Tongue (tissue), 2 donors: Measurements from ENCODE around the gene RAD51B. TPM values are rescaled to one million over a fixed set of nuclear protein-coding genes. Genes with fewer than 3 reads are reported as not detected.
"Not testable (repeated sequence)": the region's sequence is repeated elsewhere in the genome, so short reads cannot be mapped to it uniquely, and the experiment has no call there.

Experiments used
- DNase-seq: peaks from one replicate; pipeline ENCODE4 v3.0.0-alpha.2; 2015
- total RNA-seq: library from RNA; depleted of rRNA; stranded (reverse); fragments of >200 nt; gene quantifications from one replicate; pipeline ENCODE4 v1.2.3, GENCODE V29; 2014

The RAD51B gene
- total RNA-seq, 1 donor from 2014 or later, result 37.8 TPM

DNA sequence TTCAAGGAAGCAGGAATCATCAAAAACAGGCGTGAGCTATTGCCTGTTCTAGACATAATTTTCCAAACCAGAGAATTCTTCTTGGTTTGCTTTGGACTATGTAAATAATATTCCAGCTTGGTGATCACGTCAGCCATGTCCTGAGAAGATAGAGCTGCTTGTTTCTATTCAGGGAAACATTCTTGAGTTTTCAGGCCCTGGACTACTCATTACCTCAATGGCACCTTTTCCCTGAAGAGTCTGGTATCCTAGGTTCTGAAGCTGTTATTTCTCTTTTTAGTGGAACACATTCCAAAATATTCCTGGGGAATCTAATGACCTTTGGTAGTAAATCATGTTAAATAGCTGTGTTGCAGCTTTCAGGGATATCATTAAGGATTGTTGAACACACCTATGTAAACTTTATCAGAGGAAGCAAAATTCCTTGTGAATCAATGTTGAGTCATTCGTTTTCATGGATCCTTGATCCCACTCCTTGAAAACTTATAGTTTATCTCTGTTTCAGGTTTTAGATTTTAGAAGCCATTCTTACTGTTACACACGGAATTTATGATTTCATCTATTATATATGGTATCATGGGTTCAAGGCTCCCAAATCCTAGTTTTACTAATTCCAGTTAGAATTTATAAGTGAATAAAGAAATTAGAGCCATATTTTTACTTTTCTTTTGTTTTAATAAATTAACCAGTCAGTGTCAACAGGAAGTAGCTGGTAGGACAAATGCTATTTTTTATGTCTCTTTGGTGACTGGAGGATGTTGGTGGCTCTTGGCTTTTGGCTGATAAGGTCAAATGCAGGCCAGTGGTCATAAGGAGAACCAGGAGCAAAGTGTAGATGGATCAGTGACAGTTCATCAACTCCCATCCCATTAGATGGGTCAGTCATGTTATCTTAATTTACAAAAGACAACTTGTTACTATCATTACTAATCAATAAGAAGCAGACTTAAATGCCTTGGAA is 593.2 kb downstream of the RAD51B start:
- DNase-seq, result no peak

DNA sequence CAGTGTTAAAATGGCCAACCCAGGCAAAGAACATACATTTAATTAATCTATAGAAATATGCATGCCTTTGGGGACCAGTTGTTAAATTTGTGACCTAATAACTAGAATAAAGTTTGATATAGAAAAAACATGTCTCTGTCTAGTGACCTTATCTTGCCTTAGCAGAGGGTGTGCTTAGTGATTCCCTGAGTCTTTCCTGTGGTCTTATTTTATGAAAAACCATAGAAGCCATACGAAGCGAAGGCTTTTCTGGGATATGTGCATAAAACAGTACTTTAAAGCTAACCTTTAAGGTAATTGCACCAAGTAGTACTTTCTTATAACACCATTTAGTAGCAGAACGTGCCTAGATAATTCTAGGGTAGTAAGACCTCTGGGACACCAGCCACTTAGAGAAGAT is 593.9 kb downstream of the RAD51B start:
- no peak for DNase-seq

DNA sequence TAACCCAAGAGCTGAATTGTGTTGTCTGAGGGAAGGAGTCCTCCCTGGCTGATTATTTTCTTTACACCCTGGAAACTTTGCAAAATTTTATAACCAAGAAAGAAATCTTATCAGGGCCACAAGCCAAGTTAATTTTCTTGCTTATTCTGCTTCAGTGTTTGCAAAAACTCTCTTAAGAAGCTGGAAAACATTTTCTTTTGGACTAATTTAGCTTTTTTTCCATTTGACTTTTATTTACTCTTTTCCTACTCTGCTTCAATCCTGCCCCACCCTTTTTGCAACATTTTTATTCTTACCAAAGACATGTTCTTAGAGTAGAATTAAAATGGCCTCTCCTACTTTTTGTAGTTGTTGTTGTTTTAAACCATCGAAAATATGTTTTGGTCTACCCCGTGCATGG is 594.5 kb downstream of the RAD51B start:
- no peak for DNase-seq

DNA sequence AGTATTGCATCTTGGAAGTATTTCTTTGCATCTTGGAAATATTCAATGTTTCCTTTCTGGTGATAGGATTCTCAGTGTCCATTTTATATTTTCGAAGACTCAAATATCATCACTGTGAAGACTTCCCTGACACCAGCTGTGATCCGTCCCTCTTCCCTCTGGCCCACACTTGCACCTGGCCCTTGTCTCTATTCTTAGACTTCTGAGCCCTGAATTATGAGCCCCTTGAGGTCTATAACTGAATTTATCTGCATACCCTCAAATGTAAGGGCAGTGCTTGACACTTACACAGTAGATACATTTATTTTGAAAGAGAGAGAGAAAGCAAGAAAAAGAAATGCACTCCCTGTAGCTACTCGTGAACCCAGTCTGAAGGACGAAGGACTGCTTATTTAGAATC is 596.6 kb downstream of the RAD51B start:
- peak; percentile 84 for DNase-seq

DNA sequence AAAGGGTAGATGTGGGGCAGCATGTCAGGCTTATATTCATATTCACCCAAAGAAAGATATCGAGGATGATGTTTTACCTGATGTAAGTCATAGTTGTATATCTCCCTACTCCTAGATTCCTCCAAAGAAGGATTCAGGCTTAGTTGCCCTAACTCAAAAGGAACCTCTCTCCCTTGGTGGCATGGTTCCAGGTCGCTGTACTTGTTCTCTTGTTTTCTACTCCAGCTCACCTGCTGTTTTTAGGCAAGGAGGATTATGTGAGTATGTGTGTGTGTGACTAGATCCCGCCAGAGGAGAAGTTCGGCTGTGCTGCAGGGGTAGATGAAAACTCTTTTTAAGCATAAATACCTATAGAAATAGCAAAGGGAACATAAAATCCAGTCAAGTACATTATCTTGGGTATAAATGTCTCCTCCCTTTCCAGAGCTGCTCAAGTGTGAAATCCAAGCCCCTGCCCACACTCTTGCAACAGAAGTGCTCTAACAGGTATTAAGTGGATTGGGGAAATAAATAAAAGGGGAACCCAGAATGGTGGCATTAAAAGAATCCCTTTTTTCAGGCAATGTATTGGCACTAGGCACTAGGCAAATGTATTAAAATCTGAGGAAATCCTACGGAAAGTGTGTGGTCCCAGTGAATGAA is 597.6 kb downstream of the RAD51B start:
- DNase-seq, result peak; percentile 68

DNA sequence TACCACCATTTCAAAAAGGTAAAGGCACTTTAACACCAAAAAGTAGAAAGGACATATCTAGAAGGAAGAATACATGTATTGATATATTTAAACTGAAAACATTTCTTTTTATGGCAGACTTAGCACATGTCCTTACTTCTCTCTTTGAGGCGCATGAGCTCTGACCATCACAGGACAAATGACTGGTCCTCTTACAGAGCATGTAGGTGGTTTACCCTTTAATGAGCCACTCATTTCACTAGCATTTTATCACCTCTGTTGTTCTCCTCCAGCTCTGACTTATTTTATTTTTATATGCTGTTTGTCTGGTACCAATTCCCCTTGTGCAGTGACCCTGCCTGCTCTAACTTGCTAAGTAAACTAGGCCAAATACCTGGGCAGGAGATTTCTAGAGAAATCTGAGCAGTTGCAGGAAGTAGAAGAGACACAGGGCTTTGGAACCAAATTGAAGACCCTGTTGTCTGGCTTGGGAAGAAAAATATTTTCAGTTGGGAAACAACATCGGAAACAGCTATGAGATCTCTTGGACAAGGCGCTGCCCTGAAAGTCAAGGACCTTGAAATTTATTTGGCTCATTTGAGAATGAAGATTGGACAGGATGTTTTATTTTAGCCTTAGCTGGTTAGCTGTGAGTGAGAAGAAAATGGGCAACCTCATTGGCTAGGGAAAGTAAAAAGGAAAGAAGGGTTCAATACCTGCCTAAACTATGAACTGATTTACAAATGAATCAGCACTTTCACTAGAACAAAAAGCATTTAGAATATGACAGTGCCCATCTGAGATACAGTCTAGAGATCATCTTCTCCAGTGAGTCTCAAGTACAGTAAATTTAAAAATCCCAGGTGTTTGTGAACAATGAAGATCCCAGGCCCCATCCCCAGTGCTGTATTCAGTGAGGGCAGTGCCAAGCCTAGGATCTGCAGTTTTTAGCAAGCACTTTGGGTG is 598.9 kb downstream of the RAD51B start:
- no peak for DNase-seq

DNA sequence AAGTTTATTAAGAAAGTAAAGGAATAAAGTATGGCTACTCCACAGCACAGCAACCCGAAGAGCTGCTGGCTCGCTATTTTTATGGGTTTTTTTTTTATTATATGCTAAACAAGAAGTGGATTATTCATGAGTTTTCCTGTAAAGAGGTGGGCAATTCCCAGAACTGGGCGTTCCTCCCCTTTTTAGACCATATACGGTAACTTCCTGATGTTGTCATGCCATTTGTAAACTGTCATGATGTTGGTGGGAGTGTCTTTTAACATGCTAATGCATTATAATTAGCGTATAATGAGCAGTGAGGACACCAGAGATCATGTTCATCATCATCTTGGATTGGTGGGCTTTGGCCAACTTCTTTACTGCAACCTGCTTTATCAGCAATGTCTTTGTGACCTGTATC is 600.8 kb downstream of the RAD51B start:
- no peak for DNase-seq

DNA sequence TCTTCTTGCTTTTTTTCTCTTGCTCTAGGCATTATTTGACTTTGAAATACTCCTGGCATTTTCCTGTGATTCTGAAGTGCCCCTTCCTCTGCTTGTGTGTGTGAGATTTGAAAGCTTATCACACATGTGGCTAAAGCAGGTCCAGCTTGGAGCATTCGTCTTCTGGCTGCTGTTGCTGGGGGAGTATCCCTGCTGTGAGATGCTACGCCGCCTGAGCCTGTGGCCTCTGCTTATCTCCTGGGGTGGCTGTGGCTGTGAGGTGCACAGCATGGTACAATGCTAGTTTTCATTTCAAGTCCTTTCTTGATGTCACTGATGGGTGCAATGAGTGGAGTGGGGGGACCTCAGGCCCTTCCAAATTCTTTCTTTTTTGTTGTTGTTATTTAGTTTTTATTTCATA is 601.5 kb downstream of the RAD51B start:
- no peak for DNase-seq

DNA sequence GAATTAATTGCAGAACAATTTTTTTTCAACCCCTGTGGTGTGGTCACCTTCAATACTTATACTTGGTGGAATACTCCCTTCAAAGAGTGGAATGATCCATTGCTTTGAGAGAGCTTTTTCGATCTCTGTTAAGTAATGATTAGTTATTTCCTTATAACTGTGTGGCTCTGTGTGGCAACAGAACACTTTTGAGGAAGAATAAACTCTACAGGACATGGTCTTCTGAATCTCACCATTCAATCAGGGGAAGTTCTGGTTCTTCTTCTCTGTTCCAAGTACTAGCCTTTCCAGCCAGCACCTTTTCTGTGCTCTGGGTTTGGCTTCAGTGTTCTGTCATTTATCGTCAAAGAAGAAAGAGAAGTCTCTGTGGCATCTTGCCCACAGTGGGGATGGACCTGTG is 604.1 kb downstream of the RAD51B start:
- DNase-seq, result no peak

DNA sequence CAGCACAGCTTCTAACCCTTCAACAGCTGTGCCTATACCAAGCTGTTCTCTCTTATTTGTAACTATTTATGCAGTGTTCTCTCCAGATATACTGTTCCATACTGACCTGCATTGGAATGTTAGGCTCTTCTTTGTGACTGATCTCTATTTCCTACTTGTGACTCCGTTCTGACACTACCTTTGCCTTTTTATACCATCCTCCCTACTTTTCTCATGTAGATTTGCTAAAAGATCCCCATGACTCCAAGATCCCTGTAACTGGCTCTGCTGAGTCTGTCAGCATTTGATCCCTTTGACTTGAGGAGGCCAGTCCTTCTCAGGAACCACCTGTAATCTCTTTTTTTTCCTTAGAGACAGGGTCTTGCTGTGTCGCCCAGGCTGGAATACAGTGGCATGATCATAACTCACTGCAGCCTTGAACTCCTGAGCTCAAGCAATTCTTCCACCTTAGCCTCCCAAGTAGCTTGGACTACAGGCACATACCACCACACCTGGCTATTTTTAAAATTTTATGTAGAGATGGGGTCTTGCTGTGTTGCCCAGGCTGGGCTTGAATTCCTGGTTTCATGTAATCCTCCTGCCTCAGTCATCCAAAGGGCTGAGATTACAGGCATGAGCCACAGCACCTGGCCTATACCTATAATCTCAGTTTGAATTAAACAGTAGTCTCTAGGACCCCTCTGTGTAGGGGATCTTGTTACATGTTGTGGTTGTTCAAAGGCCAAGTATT is 605.0 kb downstream of the RAD51B start:
- no peak for DNase-seq

DNA sequence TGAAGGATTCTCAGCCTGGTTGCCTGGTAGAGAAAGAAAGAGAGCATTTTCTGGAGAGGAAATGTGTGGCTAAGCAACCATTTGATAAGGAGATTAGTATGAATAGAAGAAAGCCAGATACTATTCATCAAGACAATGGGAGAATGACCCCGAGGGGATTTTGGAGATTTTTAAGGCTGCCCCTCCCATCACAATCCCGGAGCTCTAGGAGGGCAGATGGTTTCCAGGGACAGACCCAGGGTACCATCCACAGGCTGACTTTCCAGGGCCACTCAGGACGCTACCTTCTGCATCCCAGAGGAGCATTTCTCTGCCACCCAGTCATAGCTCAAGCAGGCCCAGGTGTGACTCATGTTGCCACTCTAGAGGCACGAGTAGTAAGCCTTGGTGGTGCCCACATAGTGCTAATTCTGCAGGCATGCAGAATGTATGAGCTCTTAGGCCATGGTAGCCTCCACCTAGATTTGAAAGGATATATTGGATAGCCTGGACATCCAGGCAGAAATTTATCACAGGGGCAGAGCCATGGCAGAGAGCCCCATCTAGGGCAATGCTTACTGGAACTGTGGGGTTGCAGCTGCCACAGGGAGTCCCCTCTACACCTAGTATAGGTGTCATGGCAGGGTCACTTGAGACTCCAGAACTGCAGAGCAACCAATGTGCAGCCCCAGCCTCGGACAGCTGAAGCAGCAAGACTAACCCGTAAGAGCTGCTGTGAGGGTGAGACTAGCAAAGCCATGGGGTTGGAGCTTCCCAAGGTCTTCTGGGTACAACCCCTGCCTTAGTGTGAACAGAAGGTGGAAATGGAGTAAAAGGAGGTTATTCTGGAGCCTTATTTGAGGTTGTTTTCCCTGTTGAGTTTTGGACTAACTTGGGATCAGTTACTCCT is 607.3 kb downstream of the RAD51B start:
- DNase-seq, result no peak

DNA sequence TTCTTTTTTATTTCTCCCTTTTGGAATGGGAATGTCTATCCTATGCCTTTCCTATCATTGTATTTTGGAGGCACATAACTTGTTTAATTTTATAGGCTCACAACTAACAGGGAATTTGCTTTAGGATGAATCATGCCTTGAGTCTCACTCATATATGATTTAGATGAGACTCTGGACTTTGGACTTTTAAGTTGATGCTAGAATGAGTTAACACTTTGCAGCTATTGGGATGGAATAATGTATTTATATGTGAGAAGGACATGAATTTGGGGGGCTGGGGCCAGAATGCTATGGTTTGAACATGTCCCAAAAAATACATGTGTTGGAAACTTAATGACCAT is 607.9 kb downstream of the RAD51B start:
- DNase-seq, result no peak

DNA sequence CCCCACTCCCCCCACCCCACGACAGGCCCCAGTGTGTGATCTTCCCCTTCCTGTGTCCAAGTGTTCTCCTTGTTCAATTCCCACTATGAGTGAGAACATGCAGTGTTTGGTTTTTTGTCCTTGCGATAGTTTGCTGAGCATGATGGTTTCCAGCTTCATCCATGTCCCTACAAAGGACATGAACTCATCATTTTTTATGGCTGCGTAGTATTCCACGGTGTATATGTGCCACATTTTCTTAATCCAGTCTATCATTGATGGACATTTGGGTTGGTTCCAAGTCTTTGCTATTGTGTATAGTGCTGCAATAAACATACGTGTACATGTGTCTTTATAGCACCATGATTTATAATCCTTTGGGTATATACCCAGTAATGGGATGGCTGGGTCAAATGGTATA is 609.3 kb downstream of the RAD51B start:
- not testable (repeated sequence) for DNase-seq

DNA sequence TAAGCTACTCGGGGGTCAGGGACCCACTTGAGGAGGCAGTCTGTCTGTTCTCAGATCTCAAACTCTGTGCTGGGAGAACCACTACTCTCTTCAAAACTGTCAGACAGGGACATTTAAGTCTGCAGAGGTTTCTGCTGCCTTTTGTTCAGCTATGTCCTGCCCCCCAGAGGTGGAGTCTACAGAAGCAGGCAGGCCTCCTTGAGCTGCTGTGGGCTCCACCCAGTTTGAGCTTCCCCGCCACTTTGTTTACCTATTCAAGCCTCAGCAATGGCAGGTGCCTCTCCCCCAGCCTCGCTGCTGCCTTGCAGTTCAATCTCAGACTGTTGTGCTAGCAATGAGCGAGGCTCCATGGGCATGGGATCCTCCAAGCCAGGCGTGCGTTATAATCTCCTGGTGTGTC is 614.6 kb downstream of the RAD51B start:
- DNase-seq, result not testable (repeated sequence)

DNA sequence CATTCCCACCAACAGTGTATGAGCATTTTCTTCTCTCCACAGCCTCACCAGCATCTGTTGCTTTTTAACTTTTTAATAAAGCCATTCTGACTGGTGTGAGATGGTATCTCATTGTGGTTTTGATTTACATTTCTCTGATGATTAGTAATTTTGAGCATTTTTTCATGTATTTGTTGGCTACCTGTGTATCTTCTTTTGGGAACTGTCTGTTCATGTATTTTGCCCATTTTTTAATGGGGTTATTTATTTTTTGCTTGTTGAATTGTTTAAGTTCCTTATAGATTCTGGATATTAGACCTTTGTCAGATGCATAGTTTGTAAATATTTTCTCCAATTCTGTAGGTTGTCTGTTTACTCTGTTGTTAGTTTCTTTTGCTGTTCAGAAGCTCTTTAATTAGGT is 616.1 kb downstream of the RAD51B start:
- not testable (repeated sequence) for DNase-seq

DNA sequence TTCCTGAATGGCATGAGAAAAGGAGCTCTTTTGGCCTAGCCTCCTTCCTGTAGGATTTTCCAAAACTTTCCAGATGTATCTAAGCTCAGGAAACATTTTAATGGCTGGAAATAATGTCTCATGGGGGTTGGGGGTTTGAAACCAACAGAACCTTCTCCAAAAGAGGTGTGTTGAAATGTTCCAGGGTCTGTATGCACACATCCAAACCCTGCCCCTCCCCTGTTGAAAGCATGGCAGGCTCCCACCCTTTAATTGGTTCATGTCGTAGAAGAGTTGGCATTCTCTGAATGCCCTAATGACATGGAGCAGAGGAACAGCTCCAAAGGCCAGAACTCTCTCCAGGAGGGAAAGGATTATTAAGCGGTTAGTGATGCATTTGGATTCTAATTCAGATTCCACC is 620.1 kb downstream of the RAD51B start:
- peak; percentile 59 for DNase-seq

DNA sequence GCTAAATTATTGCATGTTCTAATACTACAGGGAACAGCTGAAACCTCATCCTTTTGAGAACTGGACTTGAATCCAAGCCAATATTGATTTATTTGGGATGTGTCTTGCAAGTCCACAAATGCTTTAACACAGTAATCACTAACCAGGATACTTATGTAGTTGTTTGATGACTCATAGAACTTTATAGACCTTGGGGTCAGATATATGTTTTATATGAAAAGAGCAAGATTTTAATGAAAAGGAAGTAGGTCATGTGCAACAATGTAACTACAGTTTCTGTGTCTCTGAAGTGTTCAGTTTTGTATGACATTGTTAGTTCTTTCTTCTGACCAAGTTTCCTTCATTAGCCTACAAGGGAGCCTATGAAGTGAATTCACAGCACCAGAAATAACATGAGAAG is 621.2 kb downstream of the RAD51B start:
- DNase-seq, result no peak

DNA sequence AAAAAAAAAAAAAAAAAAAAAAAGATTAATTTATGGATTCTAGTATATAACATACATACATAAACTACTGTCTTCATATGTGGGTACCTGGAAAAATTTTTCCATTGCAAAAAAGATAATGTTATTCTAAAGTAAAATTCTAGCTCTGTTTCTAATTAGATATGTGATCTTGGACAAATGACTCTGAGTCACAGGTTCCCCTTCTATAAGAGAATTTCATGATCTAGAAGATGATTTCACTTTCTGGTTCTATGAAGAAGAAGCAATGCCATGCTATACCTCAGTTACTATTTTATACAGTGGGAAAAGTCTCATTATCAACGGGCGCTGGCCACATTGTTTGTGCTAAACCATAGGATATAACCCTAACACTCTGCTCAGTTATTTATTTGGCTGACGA is 622.0 kb downstream of the RAD51B start:
- DNase-seq, result no peak

DNA sequence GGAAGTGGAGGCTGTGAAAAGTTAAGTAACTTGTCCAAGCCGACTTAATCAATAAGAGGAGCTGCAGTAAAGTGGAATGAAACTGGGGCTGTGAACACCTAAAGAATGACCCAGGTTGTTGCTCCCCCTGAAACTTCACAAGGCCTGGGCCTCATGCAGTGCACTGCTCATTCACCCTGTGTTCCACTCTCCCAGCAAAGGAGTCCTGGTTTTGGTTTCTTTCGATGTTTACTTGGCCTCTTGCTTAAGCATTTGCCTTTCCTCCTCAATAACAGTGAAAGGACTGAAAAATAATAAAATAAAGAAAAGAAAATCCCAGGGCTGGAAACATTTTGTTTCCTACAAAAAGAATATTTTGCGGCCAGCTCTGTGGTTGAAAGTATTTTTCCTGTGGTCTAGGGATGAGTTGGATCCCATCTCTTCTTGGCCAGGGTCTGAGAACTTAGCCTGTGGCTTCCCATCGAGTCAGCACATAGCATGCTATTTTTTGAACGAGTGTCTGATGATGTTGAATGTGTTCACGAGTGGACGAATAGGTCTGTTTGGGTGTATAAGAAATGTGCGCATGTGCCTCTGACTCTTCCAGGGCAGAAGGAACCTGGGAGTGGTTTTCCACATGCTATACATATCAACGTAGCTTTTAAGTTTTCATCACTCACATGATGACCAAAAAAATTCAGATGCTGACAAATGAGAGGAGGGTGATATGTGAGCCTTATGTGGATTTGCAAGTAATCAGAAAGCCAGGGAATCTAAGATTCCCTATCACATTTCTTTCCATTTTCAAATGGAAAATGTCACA is 623.5 kb downstream of the RAD51B start:
- peak; percentile 34 for DNase-seq
